ENCODE data around the gene NRTN. TPM values are rescaled to one million over a fixed set of nuclear protein-coding genes. Genes with fewer than 3 reads are reported as not detected.

The NRTN gene, protein sequence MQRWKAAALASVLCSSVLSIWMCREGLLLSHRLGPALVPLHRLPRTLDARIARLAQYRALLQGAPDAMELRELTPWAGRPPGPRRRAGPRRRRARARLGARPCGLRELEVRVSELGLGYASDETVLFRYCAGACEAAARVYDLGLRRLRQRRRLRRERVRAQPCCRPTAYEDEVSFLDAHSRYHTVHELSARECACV
- 0.64 and 1.0 TPM in 2 replicates for polyA plus RNA-seq (2013)

DNA sequence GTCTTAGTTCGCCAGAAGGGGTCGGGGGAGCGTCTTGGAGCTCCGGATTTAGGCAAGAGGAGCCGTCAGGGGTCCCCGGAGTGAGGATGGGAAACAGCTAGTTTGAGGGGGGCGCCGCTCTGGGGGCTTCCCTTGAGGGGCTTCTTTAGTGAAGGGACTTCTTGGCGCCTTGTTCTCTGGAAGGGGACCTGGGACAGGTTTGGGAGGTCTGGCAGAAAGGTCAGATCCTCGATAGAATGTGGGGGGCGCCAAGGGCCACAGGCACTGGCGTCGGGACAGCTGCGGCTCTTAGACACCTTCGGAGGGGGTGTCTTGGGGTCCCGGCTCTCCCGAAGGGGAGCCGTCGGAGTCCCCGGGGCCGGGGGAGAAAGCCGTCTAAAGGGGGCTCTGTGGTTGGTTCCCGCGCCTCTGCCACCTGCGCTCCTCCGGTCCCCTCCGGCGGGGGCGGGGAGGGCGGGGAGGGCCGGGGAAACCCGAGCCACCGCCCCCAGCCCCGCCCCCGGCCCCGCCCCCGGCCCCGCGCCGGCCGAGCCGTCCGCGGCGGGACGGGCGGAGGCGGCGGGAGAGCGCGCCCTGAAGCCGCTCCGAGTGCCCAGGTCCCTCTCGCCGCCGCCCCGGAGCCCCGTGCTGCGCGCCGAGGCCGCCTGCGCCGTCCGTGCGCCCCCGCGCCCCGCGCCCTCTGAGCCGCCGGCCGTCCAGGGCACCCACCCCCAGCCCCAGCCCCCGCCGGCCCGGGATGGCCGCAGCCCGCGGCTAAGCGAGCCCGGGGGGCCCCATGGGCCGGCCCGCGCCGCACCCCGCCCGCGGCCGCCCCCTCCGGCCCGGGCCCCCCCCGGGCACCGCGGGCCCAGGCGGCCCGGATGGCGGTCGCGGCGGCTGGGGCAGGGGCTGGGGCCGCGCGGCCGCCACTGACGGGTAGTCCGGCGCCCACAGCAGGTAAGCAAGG is at the start of gene NRTN:
TSS of gene NRTN (plus strand) at position 552 of the 946 bp plus-strand sequence. CDS start 19,099 bp downstream, outside the sequence.
- Histone ChIP-seq H3K23ac (ENCODE audit: low read length) (no peak within 1 kb of the TSS), H3K27ac (ENCODE audit: low read depth, low read length) (no peak within 1 kb of the TSS), H2BK120ac (ENCODE audit: insufficient read depth, low read length, poor library complexity) (no peak within 1 kb of the TSS), H2AFZ (ENCODE audit: insufficient read depth, low read length, poor library complexity) (peak within 1 kb of the TSS; percentile 27), H3K4ac (ENCODE audit: low read depth, low read length) (no peak within 1 kb of the TSS), H3K9ac (ENCODE audit: low read length) (no peak within 1 kb of the TSS), H3K36me3 (ENCODE audit: control insufficient read depth in 1 of 2, insufficient read depth in 2 of 2, low read length in 2 of 2) (no peaks in the 10 kb centered on the region), H3K4me2 (ENCODE audit: low read length) (peak within 1 kb of the TSS; percentile 69), H3K79me2 (ENCODE audit: control insufficient read depth, insufficient read depth, low read length, poor library complexity) (no peaks in the 10 kb centered on the region), H3K9me3 (ENCODE audit: insufficient read depth, low read depth, low read length) (peaks cover 3% of the 10 kb centered on the region), H3K79me1 (ENCODE audit: low read length) (no peaks in the 10 kb centered on the region), H2AK5ac (ENCODE audit: low read length) (no peak within 1 kb of the TSS), H3K18ac (ENCODE audit: low read length) (no peak within 1 kb of the TSS), H3K4me1 (ENCODE audit: control insufficient read depth in 1 of 2, insufficient read depth in 2 of 2, low read length in 2 of 2) (peaks cover 5 to 7% of the 10 kb centered on the region in 2 experiments), H4K91ac (ENCODE audit: low read depth, low read length) (no peak within 1 kb of the TSS), H3K4me3 (ENCODE audit: low read depth, low read length) (peak within 1 kb of the TSS; percentile 25), H2BK5ac (ENCODE audit: low read depth, low read length, poor library complexity) (no peak within 1 kb of the TSS), H4K8ac (ENCODE audit: low read depth, low read length) (no peak within 1 kb of the TSS), H4K12ac (ENCODE audit: low read depth, low read length) (no peak within 1 kb of the TSS), H3K14ac (ENCODE audit: low read length) (no peak within 1 kb of the TSS), H2BK12ac (ENCODE audit: low read length) (no peak within 1 kb of the TSS), H3K27me3 (ENCODE audit: insufficient read depth, low read length) (peaks cover 5% of the 10 kb centered on the region)
- WGBS (ENCODE audit: extremely low coverage, insufficient coverage, insufficient read length): no CpG with 5 or more reads among the region's 107 CpGs
- DNase-seq: peak in 1 of 2 donors; percentile 19

DNA sequence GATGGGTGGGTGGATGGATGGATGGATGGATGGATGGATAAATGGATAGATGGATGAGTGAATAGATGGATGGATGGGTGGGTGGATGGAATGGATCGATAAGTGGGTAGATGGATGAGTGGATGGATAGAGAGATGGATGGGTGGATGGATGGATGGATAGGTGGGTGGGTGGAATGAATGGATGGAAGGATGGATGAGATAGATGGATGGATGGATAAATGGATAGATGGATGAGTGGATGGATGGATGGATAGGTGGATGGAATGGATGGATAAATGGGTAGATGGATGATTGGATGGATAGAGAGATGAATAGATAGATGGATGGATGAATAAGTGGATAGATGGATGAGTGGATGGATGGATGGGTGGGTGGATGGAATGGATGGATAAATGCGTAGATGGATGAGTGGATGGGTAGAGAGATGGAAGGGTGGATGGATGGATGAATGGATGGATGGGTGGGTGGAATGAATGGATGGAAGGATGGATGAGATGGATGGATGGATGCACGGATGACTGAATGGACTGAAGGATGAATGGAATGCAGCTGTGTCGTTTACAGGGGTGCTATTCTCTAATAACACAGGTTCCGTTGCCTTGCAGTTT is 42.2 kb upstream of the NRTN start:
- no peaks in the 10 kb centered on the region for H3K27me3 ChIP-seq (ENCODE audit: insufficient read depth, low read length)
- WGBS (ENCODE audit: extremely low coverage, insufficient coverage, insufficient read length): 100% methylated on average over 2 of the region's 5 CpGs
- H3K36me3 ChIP-seq (ENCODE audit: control insufficient read depth in 1 of 2, insufficient read depth in 2 of 2, low read length in 2 of 2): no peaks in the 10 kb centered on the region
- no peak overlapping the region for H2BK12ac ChIP-seq (ENCODE audit: low read length)
- no peak overlapping the region for H3K4me2 ChIP-seq (ENCODE audit: low read length)
- no peaks in the 10 kb centered on the region for H3K9me3 ChIP-seq (ENCODE audit: insufficient read depth, low read depth, low read length)
- H4K12ac ChIP-seq (ENCODE audit: low read depth, low read length): no peak overlapping the region
- DNase-seq: no peak
- no peak overlapping the region for H3K4ac ChIP-seq (ENCODE audit: low read depth, low read length)
- no peak overlapping the region for H3K27ac ChIP-seq (ENCODE audit: low read depth, low read length)
- H2AFZ ChIP-seq (ENCODE audit: insufficient read depth, low read length, poor library complexity): no peak overlapping the region
- H4K8ac ChIP-seq (ENCODE audit: low read depth, low read length): no peak overlapping the region
- H2BK5ac ChIP-seq (ENCODE audit: low read depth, low read length, poor library complexity): no peak overlapping the region
- no peak overlapping the region for H3K9ac ChIP-seq (ENCODE audit: low read length)
- no peak overlapping the region for H3K23ac ChIP-seq (ENCODE audit: low read length)
- H4K91ac ChIP-seq (ENCODE audit: low read depth, low read length): no peak overlapping the region
- H2AK5ac ChIP-seq (ENCODE audit: low read length): no peak overlapping the region
- H3K79me2 ChIP-seq (ENCODE audit: control insufficient read depth, insufficient read depth, low read length, poor library complexity): no peaks in the 10 kb centered on the region
- no peak overlapping the region for H3K14ac ChIP-seq (ENCODE audit: low read length)
- H3K4me1 ChIP-seq (ENCODE audit: control insufficient read depth in 1 of 2, insufficient read depth in 2 of 2, low read length in 2 of 2): no peaks in the 10 kb centered on the region
- H2BK120ac ChIP-seq (ENCODE audit: insufficient read depth, low read length, poor library complexity): no peak overlapping the region
- H3K4me3 ChIP-seq (ENCODE audit: low read depth, low read length): no peak overlapping the region
- no peaks in the 10 kb centered on the region for H3K79me1 ChIP-seq (ENCODE audit: low read length)
- H3K18ac ChIP-seq (ENCODE audit: low read length): no peak overlapping the region

DNA sequence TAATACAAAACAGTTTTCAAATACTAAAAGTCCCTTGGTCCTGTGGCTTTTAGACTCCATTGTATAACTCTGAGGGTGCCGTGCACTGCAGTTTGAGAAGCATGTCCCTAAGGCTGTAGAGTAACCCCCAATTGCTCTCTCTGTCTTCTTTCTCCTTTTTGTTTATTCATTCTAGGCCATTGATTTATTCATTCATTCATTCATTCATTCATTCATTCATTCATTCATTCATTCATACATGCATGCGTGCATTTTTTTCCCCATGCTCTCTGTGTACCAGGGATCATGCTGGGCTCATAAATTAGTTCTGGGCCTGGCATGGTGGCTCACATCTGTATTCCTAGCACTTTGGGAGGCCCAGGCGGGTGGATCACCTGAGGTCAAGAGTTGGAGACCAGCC is 39.6 kb upstream of the NRTN start:
- H3K4me3 ChIP-seq (ENCODE audit: low read depth, low read length): no peak overlapping the region
- no peaks in the 10 kb centered on the region for H3K79me1 ChIP-seq (ENCODE audit: low read length)
- no peak overlapping the region for H3K4ac ChIP-seq (ENCODE audit: low read depth, low read length)
- no CpG with 5 or more reads among the region's 3 CpGs for WGBS (ENCODE audit: extremely low coverage, insufficient coverage, insufficient read length)
- H4K8ac ChIP-seq (ENCODE audit: low read depth, low read length): no peak overlapping the region
- no peak overlapping the region for H2AFZ ChIP-seq (ENCODE audit: insufficient read depth, low read length, poor library complexity)
- H3K9me3 ChIP-seq (ENCODE audit: insufficient read depth, low read depth, low read length): no peaks in the 10 kb centered on the region
- H3K27me3 ChIP-seq (ENCODE audit: insufficient read depth, low read length): no peaks in the 10 kb centered on the region
- H2AK5ac ChIP-seq (ENCODE audit: low read length): no peak overlapping the region
- DNase-seq: no peak
- H3K23ac ChIP-seq (ENCODE audit: low read length): no peak overlapping the region
- H3K18ac ChIP-seq (ENCODE audit: low read length): no peak overlapping the region
- H3K79me2 ChIP-seq (ENCODE audit: control insufficient read depth, insufficient read depth, low read length, poor library complexity): no peaks in the 10 kb centered on the region
- no peak overlapping the region for H3K14ac ChIP-seq (ENCODE audit: low read length)
- no peak overlapping the region for H2BK5ac ChIP-seq (ENCODE audit: low read depth, low read length, poor library complexity)
- H2BK12ac ChIP-seq (ENCODE audit: low read length): no peak overlapping the region
- no peak overlapping the region for H4K91ac ChIP-seq (ENCODE audit: low read depth, low read length)
- H3K4me2 ChIP-seq (ENCODE audit: low read length): no peak overlapping the region
- no peak overlapping the region for H4K12ac ChIP-seq (ENCODE audit: low read depth, low read length)
- no peaks in the 10 kb centered on the region for H3K4me1 ChIP-seq (ENCODE audit: control insufficient read depth in 1 of 2, insufficient read depth in 2 of 2, low read length in 2 of 2)
- H3K36me3 ChIP-seq (ENCODE audit: control insufficient read depth in 1 of 2, insufficient read depth in 2 of 2, low read length in 2 of 2): no peaks in the 10 kb centered on the region
- H3K9ac ChIP-seq (ENCODE audit: low read length): no peak overlapping the region
- H3K27ac ChIP-seq (ENCODE audit: low read depth, low read length): no peak overlapping the region
- no peak overlapping the region for H2BK120ac ChIP-seq (ENCODE audit: insufficient read depth, low read length, poor library complexity)

DNA sequence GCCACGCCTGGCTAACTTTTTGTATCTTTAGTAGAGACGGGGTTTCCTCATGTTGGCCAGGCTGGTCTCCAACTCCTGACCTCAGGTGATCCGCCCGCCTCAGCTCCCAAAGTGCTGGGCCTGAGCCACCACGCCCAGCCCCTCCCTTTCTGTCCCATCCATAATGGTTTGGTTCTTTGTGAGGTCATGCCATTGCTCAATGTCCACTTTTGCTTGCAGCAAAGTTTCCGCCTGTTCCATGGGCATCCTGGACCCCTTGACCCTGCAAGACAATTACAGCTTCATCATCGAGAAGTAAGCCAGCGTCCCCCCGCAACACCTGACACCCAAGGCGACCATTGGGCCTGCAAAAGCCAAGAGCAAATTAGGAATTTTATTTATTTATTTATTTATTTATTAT is 36.9 kb upstream of the NRTN start:
- H3K18ac ChIP-seq (ENCODE audit: low read length): no peak overlapping the region
- DNase-seq: no peak
- no peaks in the 10 kb centered on the region for H3K27me3 ChIP-seq (ENCODE audit: insufficient read depth, low read length)
- no peak overlapping the region for H2AFZ ChIP-seq (ENCODE audit: insufficient read depth, low read length, poor library complexity)
- H3K4me1 ChIP-seq (ENCODE audit: control insufficient read depth in 1 of 2, insufficient read depth in 2 of 2, low read length in 2 of 2): no peaks in the 10 kb centered on the region
- WGBS (ENCODE audit: extremely low coverage, insufficient coverage, insufficient read length): no CpG with 5 or more reads among the region's 10 CpGs
- H2BK12ac ChIP-seq (ENCODE audit: low read length): no peak overlapping the region
- H3K4ac ChIP-seq (ENCODE audit: low read depth, low read length): no peak overlapping the region
- H2BK5ac ChIP-seq (ENCODE audit: low read depth, low read length, poor library complexity): no peak overlapping the region
- H3K79me1 ChIP-seq (ENCODE audit: low read length): no peaks in the 10 kb centered on the region
- H3K4me3 ChIP-seq (ENCODE audit: low read depth, low read length): no peak overlapping the region
- no peak overlapping the region for H3K14ac ChIP-seq (ENCODE audit: low read length)
- no peak overlapping the region for H2BK120ac ChIP-seq (ENCODE audit: insufficient read depth, low read length, poor library complexity)
- H3K4me2 ChIP-seq (ENCODE audit: low read length): no peak overlapping the region
- no peak overlapping the region for H3K27ac ChIP-seq (ENCODE audit: low read depth, low read length)
- H3K23ac ChIP-seq (ENCODE audit: low read length): no peak overlapping the region
- peak overlapping the region; percentile 66 for H3K9ac ChIP-seq (ENCODE audit: low read length)
- H4K12ac ChIP-seq (ENCODE audit: low read depth, low read length): no peak overlapping the region
- no peak overlapping the region for H2AK5ac ChIP-seq (ENCODE audit: low read length)
- H4K91ac ChIP-seq (ENCODE audit: low read depth, low read length): no peak overlapping the region
- H3K9me3 ChIP-seq (ENCODE audit: insufficient read depth, low read depth, low read length): no peaks in the 10 kb centered on the region
- H3K36me3 ChIP-seq (ENCODE audit: control insufficient read depth in 1 of 2, insufficient read depth in 2 of 2, low read length in 2 of 2): no peaks in the 10 kb centered on the region
- no peak overlapping the region for H4K8ac ChIP-seq (ENCODE audit: low read depth, low read length)
- no peaks in the 10 kb centered on the region for H3K79me2 ChIP-seq (ENCODE audit: control insufficient read depth, insufficient read depth, low read length, poor library complexity)
